Erythroblast (primary cell): ENCODE results near the gene TSSK6.

ENCODE experiments used
- DNase-seq, 2 experiments: peaks; one replicate each; lab custom pipeline; 2025; lab: John Stamatoyannopoulos, UW
- GATA1 ChIP-seq: IDR thresholded peaks from 2 replicates; pipeline ENCODE4 v1.6.1; 2011; ENCODE audit warnings: low read depth, mild to moderate bottlenecking, control low read depth, low read length, moderate library complexity
- POLR2A ChIP-seq: IDR thresholded peaks from 2 replicates; pipeline ENCODE4 v1.6.1; 2011; ENCODE audit warnings: mild to moderate bottlenecking, low read length

Gene TSSK6

DNA sequence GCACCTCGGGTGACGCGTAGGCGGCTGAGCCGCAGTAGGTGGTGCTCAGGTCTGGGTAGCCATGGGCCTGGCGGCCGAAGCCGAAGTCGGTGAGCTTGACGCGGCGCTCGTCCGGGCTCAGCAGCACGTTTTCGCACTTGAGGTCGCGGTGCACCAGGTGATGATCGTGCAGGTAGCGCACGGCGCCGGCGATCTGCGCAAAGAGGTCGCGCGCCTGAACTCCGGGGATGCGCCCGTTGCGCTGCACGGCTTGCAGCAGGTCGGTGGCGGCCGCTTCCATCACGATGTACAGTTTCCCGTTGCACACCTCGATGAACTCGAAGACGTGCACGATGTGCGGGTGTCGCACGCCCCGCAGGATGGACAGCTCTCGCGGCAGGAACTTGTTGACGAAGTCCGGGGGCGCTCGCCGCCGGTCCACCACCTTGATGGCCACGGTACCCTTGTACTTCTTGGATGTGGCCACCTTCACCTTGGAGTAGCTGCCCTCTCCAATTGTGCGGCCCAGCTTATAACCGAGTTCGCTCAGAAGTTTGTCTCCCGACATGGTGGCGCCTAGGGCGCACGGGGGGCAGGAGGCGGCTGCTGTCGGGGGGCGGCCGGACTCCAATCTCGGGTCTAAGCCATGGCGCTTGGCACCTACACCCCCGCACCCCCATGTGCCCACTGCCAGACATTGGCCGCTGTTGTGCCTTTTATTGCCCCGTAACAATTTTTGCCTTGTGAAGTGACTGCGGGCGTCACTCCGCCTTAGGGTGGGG, at the start of gene TSSK6:
TSSK6 (minus strand) TSS at position 668 of the 761 bp plus-strand sequence; CDS start at position 547, 121 bp downstream.
- DNase-seq, result no peak

DNA sequence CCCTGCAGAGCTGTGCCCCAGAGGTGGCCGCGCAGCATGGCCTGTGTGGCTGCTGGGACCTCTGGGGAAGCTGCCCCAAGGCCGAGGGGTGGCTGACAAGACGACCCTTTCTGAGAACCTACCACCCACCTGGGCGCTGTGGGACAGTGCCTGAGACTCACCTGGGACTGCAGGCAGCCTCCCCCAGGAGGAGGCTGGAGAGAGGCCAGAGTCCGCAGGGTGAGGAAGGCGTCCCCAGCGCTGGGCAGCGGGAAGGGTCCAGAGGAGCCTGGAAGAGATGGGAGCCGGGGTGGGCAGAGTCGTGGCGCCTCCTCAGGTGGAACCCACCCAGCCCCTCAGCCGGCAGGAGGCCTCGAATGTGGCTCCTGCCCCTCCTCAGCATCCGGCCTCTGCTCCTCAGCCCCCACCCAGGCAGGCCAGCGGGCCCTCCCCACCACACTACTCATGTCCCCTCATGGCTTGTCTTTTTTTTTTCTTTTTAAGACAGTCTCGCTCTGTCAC, 48.0 kb upstream of the TSSK6 start:
- TF ChIP-seq POLR2A (no peak), GATA1 (no peak)
- DNase-seq, result no peak

More for the DNA sequence above, at the start of gene TSSK6:
- TF ChIP-seq GATA1 (no peak), POLR2A (no peak)

DNA sequence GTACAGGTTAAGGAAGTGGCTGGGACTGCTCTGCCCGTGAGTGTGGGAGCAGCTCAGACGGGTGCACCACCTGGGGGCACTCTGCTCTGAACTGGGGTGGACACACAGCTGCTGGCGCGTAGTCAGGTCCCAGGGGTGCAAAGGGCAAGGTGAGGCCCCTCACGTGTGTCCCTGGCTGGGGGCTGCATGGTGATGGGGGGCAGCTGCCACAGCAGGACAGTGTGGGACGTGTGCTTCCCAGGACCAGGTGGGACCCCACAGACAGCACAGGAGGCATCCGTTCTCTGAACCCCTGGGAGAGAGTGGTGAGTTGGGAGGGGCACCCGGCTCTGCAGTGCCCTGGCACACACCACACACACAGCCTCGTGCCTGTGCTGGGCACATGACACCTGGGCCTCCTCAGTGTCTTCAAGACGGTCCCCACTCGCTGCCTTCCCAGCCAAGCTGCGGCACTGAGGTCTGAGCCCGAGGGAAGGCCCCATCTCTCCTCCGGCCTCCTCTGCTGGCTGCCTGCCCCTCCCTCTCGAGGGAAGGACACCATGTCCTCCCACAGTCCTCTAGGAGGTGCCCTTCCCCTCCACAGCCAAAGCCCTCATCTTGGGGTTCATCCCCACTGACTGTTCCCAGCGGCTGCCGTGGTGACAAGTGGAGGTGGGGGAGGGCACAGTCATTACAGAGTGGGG, 47.5 kb upstream of the TSSK6 start:
- TF ChIP-seq GATA1 (no peak), POLR2A (no peak)
- DNase-seq, result no peak

DNA sequence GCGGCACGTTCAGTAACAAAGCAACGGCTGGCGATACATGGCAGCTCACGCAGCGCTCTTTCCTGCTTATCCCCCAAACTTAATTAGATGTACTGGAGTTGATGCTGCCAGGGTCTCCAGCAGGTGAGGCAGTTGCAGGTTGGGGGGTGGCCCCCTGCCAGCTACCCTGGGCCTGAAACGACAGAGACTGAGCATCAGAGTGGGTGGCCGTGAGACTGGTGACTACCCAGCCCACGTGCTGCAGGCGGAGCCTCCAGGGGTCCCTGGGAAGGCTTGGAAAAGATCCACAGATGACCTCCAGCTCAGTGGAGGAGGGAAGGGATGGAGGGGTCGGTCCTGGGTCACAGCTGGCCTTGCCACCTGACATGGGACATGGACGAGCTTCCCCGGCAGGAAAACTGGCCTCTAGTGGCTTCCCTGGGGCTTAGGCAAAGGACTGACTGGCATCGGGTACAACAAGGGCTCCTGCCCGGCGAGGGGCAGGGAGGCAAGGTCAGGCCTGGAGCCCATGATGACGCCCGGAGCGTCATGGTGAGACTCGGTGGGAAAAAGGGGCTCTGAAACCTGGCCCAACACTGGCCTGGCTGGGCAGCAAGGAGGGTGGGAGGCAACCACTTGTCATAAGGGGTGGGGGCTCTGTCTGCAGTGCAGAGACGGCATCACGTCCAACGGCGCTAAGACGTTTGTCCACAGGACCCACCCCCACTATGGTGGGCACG, 46.8 kb upstream of the TSSK6 start:
- no peak for DNase-seq
- TF ChIP-seq POLR2A (no peak), GATA1 (no peak)

DNA sequence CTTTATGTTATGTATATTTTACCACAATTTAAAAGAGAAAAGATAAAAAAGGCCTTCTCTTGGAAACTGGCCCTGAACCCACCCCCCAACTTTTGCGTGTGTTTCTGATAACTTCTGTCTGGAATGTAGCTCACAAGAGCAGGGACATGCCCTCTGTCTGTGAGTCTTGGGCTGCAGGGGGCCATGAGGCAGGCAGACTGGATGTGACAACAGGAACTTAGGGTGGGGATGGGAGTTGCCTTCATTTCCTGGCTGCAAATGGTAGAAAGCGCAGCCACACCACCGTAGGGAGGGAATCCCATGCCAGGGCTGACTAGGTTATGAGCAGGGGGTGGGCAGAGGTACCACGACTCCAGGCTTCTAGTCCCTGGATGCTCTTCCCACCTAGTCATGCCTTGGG, 44.6 kb upstream of the TSSK6 start:
- TF ChIP-seq GATA1 (no peak), POLR2A (no peak)
- DNase-seq, result no peak

DNA sequence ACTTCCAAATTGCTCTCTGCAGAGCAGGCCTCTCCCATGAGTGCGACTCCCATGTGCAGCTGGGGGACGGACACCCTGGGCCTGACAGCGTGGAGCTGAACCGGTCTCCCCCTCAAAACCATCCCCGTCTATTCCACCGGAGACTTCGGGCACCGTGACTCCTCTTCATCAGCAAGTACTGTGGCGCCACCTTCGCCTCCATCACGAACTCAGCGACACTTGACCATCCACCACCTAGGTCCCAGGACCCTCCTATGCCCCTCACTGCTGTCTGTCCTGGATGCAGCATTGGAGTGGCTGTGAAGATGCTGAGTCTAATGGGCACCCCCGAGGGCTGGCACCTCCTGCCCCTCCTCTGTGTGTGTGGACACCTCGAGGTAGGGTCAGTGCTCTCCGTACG, 43.3 kb upstream of the TSSK6 start:
- no peak for DNase-seq
- TF ChIP-seq POLR2A (no peak), GATA1 (no peak)

DNA sequence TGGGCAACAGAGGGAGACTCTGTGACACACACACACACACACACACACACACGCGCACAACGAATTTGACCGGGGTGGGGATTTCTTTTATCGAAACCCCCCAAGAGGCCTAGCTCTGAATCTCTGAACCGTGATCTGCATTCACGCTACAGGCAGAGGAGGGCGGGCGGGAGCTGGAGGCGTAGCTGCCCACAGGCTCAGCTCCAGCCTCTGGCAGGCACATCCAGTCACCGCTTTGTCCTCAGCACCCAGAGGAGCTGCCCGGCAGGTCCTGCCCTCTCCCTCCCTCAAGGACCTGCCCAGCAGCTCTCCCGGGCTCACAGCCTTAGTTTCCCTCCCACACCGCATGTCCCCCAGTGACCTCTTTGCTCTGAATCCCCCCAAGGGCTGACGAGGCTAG, 42.7 kb upstream of the TSSK6 start:
- no peak for DNase-seq
- no peak for TF ChIP-seq GATA1
- TF ChIP-seq POLR2A, result no peak

DNA sequence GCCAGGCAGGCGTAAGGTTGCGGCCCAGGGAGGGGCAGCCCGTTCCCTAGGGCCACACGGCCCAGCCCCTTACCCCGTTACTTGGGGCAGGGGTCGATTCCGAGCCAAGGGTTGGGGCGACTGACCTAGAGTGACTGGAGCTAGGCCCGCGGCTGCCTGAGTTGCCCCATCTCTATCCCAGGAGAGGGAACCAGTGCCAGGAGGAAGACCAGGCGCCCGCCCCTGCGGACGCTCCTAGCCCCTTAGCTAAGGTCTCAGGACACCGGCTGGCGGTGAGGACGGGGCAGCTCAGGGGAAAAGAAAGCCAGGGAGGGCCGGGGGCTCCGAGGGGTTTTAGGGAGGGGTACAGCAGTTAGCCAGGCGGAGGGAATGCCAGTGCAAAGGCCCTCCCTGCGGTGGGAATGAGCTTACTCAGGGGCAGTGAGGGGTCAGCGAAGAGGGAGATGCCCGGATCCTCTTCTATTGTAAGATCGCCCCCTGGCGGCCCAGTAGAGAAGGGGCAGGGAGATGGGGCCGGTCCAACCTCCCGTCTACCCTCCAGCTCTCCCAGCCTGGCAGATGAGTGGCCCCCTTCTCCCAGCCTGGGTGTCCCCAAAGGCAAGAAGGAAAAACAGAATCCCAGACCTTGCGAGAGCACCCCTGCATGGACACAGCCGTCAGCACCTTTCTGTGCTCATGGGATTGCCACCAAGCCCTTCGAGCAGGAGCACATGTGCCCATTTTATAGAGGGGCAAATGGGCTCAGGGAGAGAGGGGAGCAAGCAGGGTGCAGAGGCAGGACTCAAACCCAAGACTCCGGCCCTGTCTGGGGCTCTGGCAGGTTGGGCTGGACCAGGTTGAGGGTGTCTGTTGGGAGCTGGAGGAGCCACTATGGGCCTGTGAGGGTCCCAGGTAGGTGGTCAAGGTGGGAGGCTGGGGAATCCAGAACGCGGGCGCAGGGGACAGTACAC, 39.0 kb upstream of the TSSK6 start:
- TF ChIP-seq POLR2A (no peak), GATA1 (no peak)
- DNase-seq, result peak; percentile 59 to 74

DNA sequence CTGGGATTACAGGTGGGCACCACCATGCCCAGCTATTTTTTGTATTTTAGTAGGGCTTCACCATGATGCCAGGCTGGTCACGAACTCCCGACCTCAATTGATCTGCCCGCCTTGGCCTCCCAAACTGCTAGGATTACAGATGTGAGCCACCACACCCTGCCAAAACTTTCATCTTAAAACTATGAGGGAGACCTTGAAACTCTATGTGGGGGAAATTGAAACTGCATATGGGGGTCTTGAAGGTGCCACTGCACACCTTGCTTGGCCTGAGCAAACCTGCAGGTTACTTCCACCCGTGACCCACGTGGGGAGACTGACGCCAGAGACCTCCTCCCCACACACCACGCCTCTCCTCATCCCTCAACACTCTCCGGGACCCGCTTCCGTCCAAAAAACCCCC, 38.3 kb upstream of the TSSK6 start:
- DNase-seq, result no peak
- TF ChIP-seq GATA1 (no peak), POLR2A (no peak)

DNA sequence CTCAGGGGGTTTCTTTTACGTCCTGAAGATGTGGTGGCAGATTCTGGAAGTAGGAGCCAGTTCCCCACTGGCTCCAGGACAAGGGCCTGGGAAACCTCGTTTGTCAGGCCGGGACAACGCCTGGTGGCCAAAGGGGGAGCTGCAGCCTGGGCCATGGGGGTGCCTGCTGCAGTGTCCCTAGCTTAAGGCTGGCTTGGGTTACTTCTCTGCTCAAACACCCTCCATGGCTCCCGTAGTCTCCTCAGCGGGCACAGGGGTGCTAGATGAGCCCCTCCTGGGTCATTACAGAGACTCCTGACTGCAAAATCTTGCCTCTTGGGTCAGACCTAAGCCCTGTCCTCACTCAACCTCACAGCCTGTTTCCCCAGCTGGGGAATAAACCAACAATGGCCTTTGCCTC, 37.5 kb upstream of the TSSK6 start:
- TF ChIP-seq POLR2A (no peak), GATA1 (no peak)
- peak in 1 of 2 experiments; percentile 34 for DNase-seq

DNA sequence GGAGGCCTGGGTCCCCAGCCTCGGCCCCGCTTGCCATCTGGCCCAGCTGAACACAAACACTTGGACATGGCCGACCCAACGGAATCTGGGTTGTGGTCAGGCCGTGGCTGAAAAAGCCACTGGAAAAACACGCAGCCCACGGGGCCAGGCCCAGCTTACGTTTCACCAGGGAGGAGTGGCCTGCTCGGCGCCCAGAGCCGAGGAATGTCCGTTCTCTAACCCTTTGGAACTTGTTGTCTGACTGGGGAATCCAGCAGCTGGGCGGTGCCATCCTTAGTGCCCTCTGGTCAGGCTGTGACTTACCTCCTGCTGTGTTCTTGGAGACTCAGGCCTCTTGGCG, 36.5 kb upstream of the TSSK6 start:
- DNase-seq, result no peak

DNA sequence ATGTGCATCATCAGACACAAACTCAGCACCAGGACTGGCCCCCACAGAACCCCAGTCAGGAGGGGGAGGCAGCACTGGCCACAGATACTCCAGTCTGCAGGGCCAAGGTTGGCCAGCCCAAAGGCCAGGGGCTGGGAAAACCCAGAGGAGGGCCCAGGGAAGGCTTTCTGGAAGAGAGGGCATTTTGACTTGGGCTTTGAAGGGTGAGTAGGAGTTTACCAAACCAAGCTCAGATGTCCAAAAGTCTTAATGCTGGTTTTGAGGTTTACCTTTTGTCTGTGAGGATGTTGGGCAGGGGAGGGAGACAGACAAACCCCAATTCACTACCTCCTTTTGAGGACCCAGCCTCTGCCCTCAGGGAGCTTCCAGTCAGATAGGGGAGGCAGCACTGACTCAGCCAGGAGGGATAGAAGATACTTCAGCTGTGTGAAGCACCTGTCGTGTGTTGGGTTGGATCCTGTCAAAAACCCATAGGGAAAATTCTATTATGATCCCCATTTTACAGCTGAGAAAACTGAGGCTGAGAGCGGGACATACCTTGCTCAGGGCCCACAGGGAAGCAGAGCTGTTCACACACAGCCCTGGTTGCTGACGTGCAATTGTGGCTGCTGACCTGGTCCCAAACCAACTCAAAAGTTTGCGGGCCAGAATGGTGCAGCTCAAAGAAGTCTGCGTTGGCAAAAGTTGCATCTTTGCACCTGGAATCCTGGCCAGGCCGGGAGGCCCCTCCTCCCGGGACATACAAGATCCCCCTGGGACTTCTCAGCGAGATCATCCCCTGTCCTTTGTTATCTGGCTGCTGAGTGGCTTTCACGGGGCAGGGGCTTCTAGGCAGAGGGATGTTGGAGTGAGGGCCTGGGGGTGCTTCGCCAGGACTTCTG, 35.9 kb upstream of the TSSK6 start:
- TF ChIP-seq GATA1 (no peak), POLR2A (no peak)
- DNase-seq, result no peak

More for the DNA sequence above, 36.5 kb upstream of the TSSK6 start:
- TF ChIP-seq GATA1 (no peak), POLR2A (no peak)
